Caco-2 (cell line): ENCODE measurements around the gene SRBD1. TPM values are rescaled to one million over a fixed set of nuclear protein-coding genes. Genes with fewer than 3 reads are reported as not detected.

ENCODE experiments used
- BruUV-seq: library from RNA; stranded (reverse); fragments of 400-500 nt; replicated peaks from 2 replicates; lab custom pipeline; 2021; lab: Mats Ljungman, UMichigan
- CTCF ChIA-PET: fragments of 300-600 bp; sonication (Branson Sonifier 250); formaldehyde crosslinking; loops from one replicate; lab custom pipeline; 2022; ENCODE audit warnings: antibody characterized with exemption; lab: Charles Lee
- POLR2A ChIA-PET: fragments of 300-600 bp; sonication (Branson Sonifier 250); formaldehyde crosslinking; loops from one replicate; lab custom pipeline; 2022; ENCODE audit warnings: antibody characterized with exemption; lab: Charles Lee
- DNase-seq, 2 experiments: peaks; one replicate each; pipeline versions ENCODE4 v3.0.0 to v3.0.0-alpha.2; 2020 to 2022
- H3K27me3 ChIP-seq: replicated peaks from 2 replicates; pipeline ENCODE4 v1.6.0; 2011; ENCODE audit warnings: low read length; ENCODE audit not compliant: control insufficient read depth, insufficient read depth
- H3K36me3 ChIP-seq: 2 replicates; pipeline ENCODE4 v1.5.1; 2011; ENCODE audit warnings: low read length; ENCODE audit not compliant: control insufficient read depth, insufficient read depth
- H3K4me1 ChIP-seq: fragments of 250-450 bp; sonication (Bioruptor Pico); 2 replicates; pipeline ENCODE4 v1.5.1; 2020; ENCODE audit warnings: mild to moderate bottlenecking
- H3K4me3 ChIP-seq: 2 replicates; pipeline ENCODE4 v1.5.1; 2011; ENCODE audit warnings: low read depth, mild to moderate bottlenecking, control low read depth, low read length
- H3K9me3 ChIP-seq: fragments of 250-450 bp; sonication (Bioruptor Pico); 2 replicates; pipeline ENCODE4 v1.5.1; 2020; ENCODE audit warnings: mild to moderate bottlenecking, moderate library complexity
- H3K27ac Mint-ChIP-seq: one replicate; pipeline ENCODE4 v1.8.0; 2022; ENCODE audit warnings: mixed read lengths; ENCODE audit not compliant: unreplicated experiment
- H3K27me3 Mint-ChIP-seq: one replicate; pipeline ENCODE4 v1.8.0; 2022; ENCODE audit warnings: mixed read lengths; ENCODE audit not compliant: insufficient read depth, unreplicated experiment
- H3K36me3 Mint-ChIP-seq: one replicate; pipeline ENCODE4 v1.8.0; 2022; ENCODE audit warnings: mild to moderate bottlenecking, mixed read lengths; ENCODE audit not compliant: insufficient read depth, unreplicated experiment
- H3K4me1 Mint-ChIP-seq: one replicate; pipeline ENCODE4 v1.8.0; 2022; ENCODE audit warnings: low read depth, mixed read lengths; ENCODE audit not compliant: unreplicated experiment
- H3K4me3 Mint-ChIP-seq: one replicate; pipeline ENCODE4 v1.8.0; 2022; ENCODE audit warnings: mild to moderate bottlenecking, moderate library complexity, mixed read lengths; ENCODE audit not compliant: unreplicated experiment
- H3K9me3 Mint-ChIP-seq: one replicate; pipeline ENCODE4 v1.8.0; 2022; ENCODE audit warnings: mixed read lengths; ENCODE audit not compliant: unreplicated experiment
- CTCF ChIP-seq, 2 experiments: fragments of 200-600 bp in 1 of 2; IDR thresholded peaks; 1 replicate in 1 of 2; 2 replicates in 1 of 2; pipeline versions ENCODE4 v1.5.1 to v1.8.0; 2011 to 2022; ENCODE audit warnings: antibody characterized with exemption in 1 of 2, control low read depth in 1 of 2, inconsistent platforms in 1 of 2, low read depth in 1 of 2, low read length in 1 of 2, mild to moderate bottlenecking in 1 of 2, moderate library complexity in 1 of 2; ENCODE audit not compliant: insufficient read depth in 1 of 2, severe bottlenecking in 1 of 2, unreplicated experiment in 1 of 2
- intact Hi-C: fragments of 100-400 bp; cut with micrococcal nuclease; formaldehyde crosslinking; loops from one replicate; pipeline ENCODE4 v1.10.0; 2022; ENCODE audit not compliant: unreplicated experiment
- total RNA-seq: library from RNA; stranded (reverse); gene quantifications from 2 replicates; pipeline ENCODE4 v1.2.3, GENCODE V29; 2022

SRBD1 gene
- total RNA-seq, 1 experiment from 2014 or later = 15.8 TPM

GRCh38 chr2:45649858-45650811 lies 39.1 kb upstream of the SRBD1 start:
- H3K4me1 Mint-ChIP-seq = peaks cover 14% of the 10 kb centered on the region

GRCh38 chr2:45649462-45649857 lies 38.4 kb upstream of the SRBD1 start:
- TSS peak; percentile 51 for BruUV-seq
- Mint-ChIP-seq H3K9me3 (no peaks in the 10 kb centered on the region), H3K27ac (no peak overlapping the region), H3K4me3 (peak overlapping the region; percentile 91), H3K27me3 (peaks cover 13% of the 10 kb centered on the region), H3K36me3 (peaks cover 14% of the 10 kb centered on the region), H3K4me1 (peaks cover 14% of the 10 kb centered on the region)
- Histone ChIP-seq H3K27me3 (no peaks in the 10 kb centered on the region), H3K4me1 (peaks cover 5% of the 10 kb centered on the region; the same call in 1 of the 2 replicates), H3K4me3 (peak overlapping the region; percentile 70), H3K9me3 (no peaks in the 10 kb centered on the region), H3K36me3 (no peaks in the 10 kb centered on the region)
- TF ChIP-seq CTCF (IDR thresholded peaks at IDR 0.05; ENCODE audit: insufficient read depth in 1 of 2, low read depth in 1 of 2, low read length in 1 of 2, severe bottlenecking in 1 of 2, unreplicated experiment in 1 of 2) = no peak
- ChIA-PET CTCF (interaction anchor here (0.5 to 1.5 kb wide), 12 partner anchors 10 to 649 kb away, joined by 3 to 8 read pairs (median 6); no protein-coding TSS in a partner anchor), POLR2A (interaction anchor here (0.9 kb wide), 1 partner anchor 38 kb away, joined by 4 read pairs; the partner anchor contains the start of gene SRBD1)
- peak in 1 of 2 experiments; percentile 11 for DNase-seq
- intact Hi-C loops = loop anchor here (2.0 kb wide), 1 partner anchor 223 kb away; no protein-coding TSS in a partner anchor

More at GRCh38 chr2:45649858-45650811, 39.1 kb upstream of the SRBD1 start:
- peaks cover 5% of the 10 kb centered on the region; the same call in 1 of the 2 replicates for H3K4me1 ChIP-seq
- Mint-ChIP-seq H3K36me3 (peaks cover 14% of the 10 kb centered on the region), H3K27ac (peak overlapping the region; percentile 82), H3K4me3 (peak overlapping the region; percentile 91), H3K27me3 (peaks cover 13% of the 10 kb centered on the region), H3K9me3 (no peaks in the 10 kb centered on the region)
- DNase-seq = peak; percentile 77 to 80
- H3K36me3 ChIP-seq = no peaks in the 10 kb centered on the region
- ChIA-PET CTCF (interaction anchor here (0.5 to 1.5 kb wide), 16 partner anchors 9 to 1940 kb away, joined by 3 to 8 read pairs (median 4); no protein-coding TSS in a partner anchor), POLR2A (interaction anchor here (0.9 kb wide), 1 partner anchor 39 kb away, joined by 4 read pairs; the partner anchor contains the start of gene SRBD1)
- H3K9me3 ChIP-seq = no peaks in the 10 kb centered on the region
- no peak for TF ChIP-seq CTCF (IDR thresholded peaks at IDR 0.05; ENCODE audit: insufficient read depth in 1 of 2, low read depth in 1 of 2, low read length in 1 of 2, severe bottlenecking in 1 of 2, unreplicated experiment in 1 of 2)
- peak overlapping the region; percentile 70 for H3K4me3 ChIP-seq
- H3K27me3 ChIP-seq = no peaks in the 10 kb centered on the region
- intact Hi-C loops = loop anchor here (2.0 kb wide), 1 partner anchor 223 kb away; no protein-coding TSS in a partner anchor
- no TSS peak for BruUV-seq

GRCh38 chr2:45648636-45649035 lies 37.6 kb upstream of the SRBD1 start:
- Histone ChIP-seq H3K9me3 (no peaks in the 10 kb centered on the region), H3K36me3 (no peaks in the 10 kb centered on the region), H3K4me1 (peaks cover 5% of the 10 kb centered on the region; the same call in 1 of the 2 replicates), H3K4me3 (no peak overlapping the region), H3K27me3 (no peaks in the 10 kb centered on the region)
- no peaks in the 10 kb centered on the region for H3K9me3 Mint-ChIP-seq
- H3K36me3 Mint-ChIP-seq = peaks cover 14% of the 10 kb centered on the region
- BruUV-seq = no TSS peak
- TF ChIP-seq CTCF (IDR thresholded peaks at IDR 0.05; ENCODE audit: insufficient read depth in 1 of 2, low read depth in 1 of 2, low read length in 1 of 2, severe bottlenecking in 1 of 2, unreplicated experiment in 1 of 2) = no peak
- ChIA-PET POLR2A (no interaction called here), CTCF (no interaction called here)
- no peak overlapping the region for H3K27ac Mint-ChIP-seq
- H3K4me1 Mint-ChIP-seq = peaks cover 14% of the 10 kb centered on the region
- intact Hi-C loops = loop anchor here (2.0 kb wide), 1 partner anchor 224 kb away; no protein-coding TSS in a partner anchor
- H3K27me3 Mint-ChIP-seq = peaks cover 10% of the 10 kb centered on the region
- H3K4me3 Mint-ChIP-seq = no peak overlapping the region
- no peak for DNase-seq
